ENCODE measurements around the gene NRXN3. TPM values are rescaled to one million over a fixed set of nuclear protein-coding genes. Genes with fewer than 3 reads are reported as not detected.

The NRXN3 gene
- polyA plus RNA-seq, 1 donor from 2014 or later: 110 TPM

GRCh38 chr14:79094951-79095350 is 924.8 kb downstream of the NRXN3 start:
- Histone ChIP-seq H3K4me2 (ENCODE audit: low read length) (no peak overlapping the region), H3K9me2 (ENCODE audit: insufficient read depth, low read length) (no peaks in the 10 kb centered on the region), H4K20me1 (ENCODE audit: insufficient read depth) (no peaks in the 10 kb centered on the region), H3K27me3 (ENCODE audit: insufficient read depth, low read depth, low read length) (no peaks in the 10 kb centered on the region), H3K27ac (ENCODE audit: low read length) (no peak overlapping the region), H3F3A (ENCODE audit: insufficient read depth, low read length, poor library complexity, severe bottlenecking) (no peaks in the 10 kb centered on the region), H3K4me3 (ENCODE audit: low read length) (no peak overlapping the region), H2AFZ (ENCODE audit: low read depth, low read length) (no peak overlapping the region), H3K79me2 (replicated peaks; ENCODE audit: insufficient read depth, low read length) (no peaks in the 10 kb centered on the region), H3K9ac (ENCODE audit: low read length) (no peak overlapping the region), H3K36me3 (ENCODE audit: insufficient read depth, low read length) (no peaks in the 10 kb centered on the region), H3K9me3 (ENCODE audit: low read length) (no peaks in the 10 kb centered on the region)
- TF ChIP-seq EP300 (conservative IDR thresholded peaks at IDR 0.05; ENCODE audit: poor library complexity, severe bottlenecking) (no peak), CTCF (IDR thresholded peaks at IDR 0.05; ENCODE audit: poor library complexity, severe bottlenecking) (no peak), REST (IDR thresholded peaks at IDR 0.05; ENCODE audit: borderline replicate concordance) (no peak), MXI1 (conservative IDR thresholded peaks at IDR 0.05; ENCODE audit: poor library complexity, severe bottlenecking) (no peak), TAF1 (IDR thresholded peaks at IDR 0.05; ENCODE audit: low read depth) (no peak), RAD21 (conservative IDR thresholded peaks at IDR 0.05) (no peak), EZH2 (IDR thresholded peaks at IDR 0.05; ENCODE audit: borderline replicate concordance, insufficient read depth, low read length, poor library complexity, severe bottlenecking) (no peak), SMC3 (conservative IDR thresholded peaks at IDR 0.05; ENCODE audit: poor library complexity) (no peak), POLR2AphosphoS5 (IDR thresholded peaks at IDR 0.05) (no peak)

GRCh38 chr14:79096811-79097210 is 926.6 kb downstream of the NRXN3 start:
- TF ChIP-seq MXI1 (conservative IDR thresholded peaks at IDR 0.05; ENCODE audit: poor library complexity, severe bottlenecking) (no peak), EP300 (conservative IDR thresholded peaks at IDR 0.05; ENCODE audit: poor library complexity, severe bottlenecking) (no peak), TAF1 (IDR thresholded peaks at IDR 0.05; ENCODE audit: low read depth) (no peak), SMC3 (conservative IDR thresholded peaks at IDR 0.05; ENCODE audit: poor library complexity) (no peak), RAD21 (conservative IDR thresholded peaks at IDR 0.05) (no peak), REST (IDR thresholded peaks at IDR 0.05; ENCODE audit: borderline replicate concordance) (no peak), EZH2 (IDR thresholded peaks at IDR 0.05; ENCODE audit: borderline replicate concordance, insufficient read depth, low read length, poor library complexity, severe bottlenecking) (no peak), CTCF (IDR thresholded peaks at IDR 0.05; ENCODE audit: poor library complexity, severe bottlenecking) (no peak), POLR2AphosphoS5 (IDR thresholded peaks at IDR 0.05) (no peak)
- Histone ChIP-seq H3K4me3 (ENCODE audit: low read length) (no peak overlapping the region), H2AFZ (ENCODE audit: low read depth, low read length) (no peak overlapping the region), H3K4me2 (ENCODE audit: low read length) (no peak overlapping the region), H3K36me3 (ENCODE audit: insufficient read depth, low read length) (no peaks in the 10 kb centered on the region), H3K9me2 (ENCODE audit: insufficient read depth, low read length) (no peaks in the 10 kb centered on the region), H3K79me2 (replicated peaks; ENCODE audit: insufficient read depth, low read length) (no peaks in the 10 kb centered on the region), H3K9me3 (ENCODE audit: low read length) (no peaks in the 10 kb centered on the region), H3K27me3 (ENCODE audit: insufficient read depth, low read depth, low read length) (no peaks in the 10 kb centered on the region), H3F3A (ENCODE audit: insufficient read depth, low read length, poor library complexity, severe bottlenecking) (no peaks in the 10 kb centered on the region), H3K9ac (ENCODE audit: low read length) (no peak overlapping the region), H3K27ac (ENCODE audit: low read length) (no peak overlapping the region), H4K20me1 (ENCODE audit: insufficient read depth) (no peaks in the 10 kb centered on the region)
